HG03095 (cell line): Measurements from ENCODE around the gene MESD.

Experiments used
- ATAC-seq: cut with Tn5 transposase; IDR thresholded peaks from one replicate; pipeline ENCODE4 v1.9.1; 2021; ENCODE audit warnings: moderate library complexity; ENCODE audit not compliant: unreplicated experiment

MESD gene

DNA sequence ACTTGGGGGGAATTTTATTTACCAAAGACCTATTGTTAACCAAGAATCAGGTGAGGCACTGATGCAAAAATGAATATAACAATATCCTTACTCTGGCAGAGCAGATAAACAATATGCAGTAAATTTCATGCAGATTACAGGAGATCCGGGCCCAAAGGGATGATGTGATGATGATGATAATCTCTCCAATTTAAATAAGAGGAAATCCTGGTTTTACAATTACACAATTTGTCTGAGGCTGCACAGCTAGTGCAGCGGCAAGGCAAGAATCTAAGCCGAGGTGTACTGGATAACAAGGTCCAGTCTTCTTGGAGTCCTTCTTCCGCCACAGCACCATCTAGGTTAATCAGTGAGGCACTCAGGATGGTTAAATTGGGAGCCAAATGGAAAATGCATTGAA, 2.4 kb upstream of the MESD start:
- no peak for ATAC-seq

GRCh38 chr15:80991421-80991820, 1.8 kb upstream of the MESD start:
- no peak for ATAC-seq

GRCh38 chr15:80990955-80991354, 1.3 kb upstream of the MESD start:
- no peak for ATAC-seq

- ATAC-seq = no peak
These were observed 520 bp downstream of the MESD start for GRCh38 chr15:80989081-80989517.

GRCh38 chr15:80988148-80988796, 1.3 kb downstream of the MESD start:
- ATAC-seq = no peak

DNA sequence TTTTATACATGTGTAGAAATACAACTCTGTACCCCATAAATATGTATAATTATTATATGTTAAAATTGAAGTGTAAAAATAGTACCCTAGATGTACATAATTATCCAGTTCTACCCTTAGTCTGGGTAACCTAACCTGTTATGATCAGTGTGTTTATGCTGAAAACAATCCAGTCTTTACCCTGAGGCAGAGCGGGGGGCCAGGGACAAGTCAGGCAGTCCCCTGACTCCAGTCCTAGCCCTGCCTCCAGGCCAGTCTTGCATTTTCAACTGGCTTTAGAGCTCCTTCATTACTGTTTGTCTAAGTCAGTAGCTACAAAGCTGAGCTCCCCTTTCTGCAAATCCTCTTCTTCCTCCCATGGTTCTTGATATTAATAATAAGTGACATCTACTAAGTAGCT, 3.1 kb downstream of the MESD start:
- no peak for ATAC-seq

- no peak for ATAC-seq
These were observed 3.6 kb downstream of the MESD start for GRCh38 chr15:80985981-80986380.

DNA sequence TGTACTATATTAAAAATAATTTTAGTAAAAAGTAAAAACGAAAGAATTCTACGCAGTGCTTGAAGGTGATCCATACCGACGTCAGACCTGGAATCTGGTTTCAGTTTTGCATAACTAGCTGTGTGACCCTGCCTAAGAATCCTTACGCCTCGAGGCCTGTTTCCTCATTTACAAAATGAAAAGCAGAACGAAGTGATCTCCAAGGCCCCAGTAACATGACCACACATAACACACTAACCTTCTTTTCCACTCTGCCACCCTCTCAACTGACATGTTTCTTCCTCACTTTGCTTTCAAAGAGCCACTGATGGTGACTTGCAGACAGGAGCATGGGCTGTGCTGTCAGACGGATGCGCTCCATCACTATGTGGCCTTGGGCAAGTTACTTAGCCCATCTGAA, 4.8 kb downstream of the MESD start:
- no peak for ATAC-seq

GRCh38 chr15:80982839-80983238, 6.8 kb downstream of the MESD start:
- no peak for ATAC-seq

DNA sequence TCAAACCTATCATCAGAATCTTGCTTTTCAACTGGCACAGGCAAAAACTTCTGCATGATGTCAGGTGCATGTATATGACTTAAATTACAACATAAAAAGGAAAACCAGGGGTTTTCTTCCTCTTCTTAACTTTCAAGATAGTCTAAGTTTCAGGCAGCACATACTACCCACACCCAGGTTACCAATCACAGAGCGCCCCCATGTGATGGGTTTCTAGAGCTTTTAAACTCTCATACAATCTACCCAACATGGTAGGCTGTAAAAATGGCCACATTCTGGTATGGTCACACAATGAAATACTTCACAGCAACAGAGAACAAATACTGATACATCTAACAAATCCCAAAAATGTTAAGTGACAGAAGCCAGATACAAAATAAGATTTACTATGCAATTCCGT, 7.4 kb downstream of the MESD start:
- no peak for ATAC-seq

DNA sequence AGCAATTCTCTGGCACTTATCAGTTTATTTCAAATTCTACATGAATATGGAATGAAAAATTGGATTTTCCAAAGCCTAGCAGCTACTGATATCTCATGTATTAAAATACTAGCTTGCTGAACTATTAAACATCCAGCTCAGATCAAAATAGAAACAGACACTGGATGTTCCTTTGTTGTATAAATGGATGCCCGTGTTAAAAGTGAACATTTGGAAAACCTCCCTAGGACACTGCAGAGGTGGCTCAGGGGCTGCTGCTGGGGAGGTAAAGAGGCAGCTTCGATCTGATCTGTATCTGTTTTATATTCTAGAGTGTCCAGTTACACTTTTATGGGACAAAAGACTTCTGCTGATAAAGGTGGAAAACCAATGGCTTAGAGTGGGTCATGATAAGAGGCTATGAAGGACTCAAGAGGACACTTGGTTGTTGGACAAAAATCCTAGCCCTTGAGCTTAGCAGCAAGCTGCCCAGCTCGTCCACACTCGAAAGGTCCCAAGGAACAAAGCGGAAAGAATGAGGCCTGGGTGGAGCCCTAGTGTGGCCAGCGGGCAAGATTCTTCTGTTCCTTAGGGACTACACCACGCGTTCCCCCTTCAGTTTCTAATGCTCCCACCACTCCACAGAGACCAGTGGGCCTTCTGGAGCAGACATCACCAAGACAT, 9.9 kb downstream of the MESD start:
- ATAC-seq = no peak

DNA sequence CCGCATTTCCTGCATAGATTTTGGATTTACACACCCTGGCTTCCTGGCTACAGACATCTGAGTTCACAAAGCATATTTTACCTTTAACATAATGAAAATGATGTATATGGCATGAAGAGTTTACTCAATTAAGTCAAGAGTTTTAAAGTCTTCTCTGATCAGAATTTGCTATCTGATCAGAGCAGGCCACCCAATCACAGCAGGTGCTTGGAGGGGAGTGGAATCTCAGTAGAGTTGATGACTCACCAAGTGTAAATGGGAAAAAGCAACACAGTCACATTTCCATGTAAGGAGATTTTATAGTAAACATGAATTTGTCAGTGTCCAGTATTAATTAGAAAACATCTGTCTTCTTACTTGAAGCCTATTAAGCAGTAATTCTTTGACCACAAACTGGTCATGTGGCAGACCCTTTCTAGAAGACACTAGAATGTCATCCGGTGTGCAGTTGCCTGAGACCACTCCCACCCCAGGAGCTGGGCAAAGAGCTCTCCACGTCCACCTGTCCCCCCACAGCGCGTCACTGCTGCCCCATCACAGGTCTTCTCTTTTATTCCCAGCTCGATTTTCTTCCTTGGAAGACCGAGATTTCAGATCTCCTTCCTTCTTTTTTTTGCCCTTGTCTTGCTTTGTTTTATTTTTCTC, 10.8 kb downstream of the MESD start:
- no peak for ATAC-seq

- ATAC-seq = no peak
These were observed 12.0 kb downstream of the MESD start for GRCh38 chr15:80977627-80978036.

- no peak for ATAC-seq
These were observed 12.8 kb downstream of the MESD start for GRCh38 chr15:80976851-80977250.

- no peak for ATAC-seq
These were observed 14.7 kb downstream of the MESD start for GRCh38 chr15:80974914-80975313.

GRCh38 chr15:80972276-80972675, 17.3 kb downstream of the MESD start:
- no peak for ATAC-seq

DNA sequence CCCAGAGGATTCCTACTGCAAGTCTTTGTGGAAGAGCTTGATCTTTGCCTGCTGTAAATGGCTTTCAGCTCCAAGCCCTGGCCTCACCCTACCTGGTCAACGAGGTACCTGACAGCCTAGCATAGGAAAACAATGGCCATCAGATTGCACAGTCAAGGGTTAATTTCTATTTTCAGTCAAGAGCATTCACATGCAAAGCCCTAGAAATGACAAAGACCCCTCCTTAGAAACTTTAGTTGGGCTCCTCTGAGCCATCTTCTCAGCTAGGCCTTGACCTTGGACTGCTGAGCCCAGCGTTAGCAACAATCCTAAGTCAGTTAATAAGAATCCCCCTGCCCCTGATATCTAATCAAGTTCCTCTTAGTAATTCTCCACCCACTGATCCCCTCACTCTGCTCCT, 18.5 kb downstream of the MESD start:
- no peak for ATAC-seq

DNA sequence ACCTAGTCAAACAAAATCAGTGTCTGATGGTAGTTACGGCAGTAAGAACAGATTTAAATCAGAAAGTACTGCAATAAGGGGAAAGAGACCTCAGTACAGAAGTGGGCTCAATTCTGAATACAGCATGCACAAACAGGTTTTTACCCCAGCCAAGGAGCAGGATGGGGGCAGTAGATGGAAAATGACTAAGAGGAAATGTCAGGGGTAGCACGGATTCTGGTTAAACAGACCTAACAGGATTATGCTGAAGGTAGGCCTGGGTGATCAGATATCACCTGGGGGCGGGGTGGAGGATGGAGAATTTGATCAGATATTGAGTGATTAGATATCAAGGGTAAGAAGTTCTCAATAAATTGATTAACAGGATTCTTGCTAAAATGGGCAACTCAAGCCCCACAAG, 19.0 kb downstream of the MESD start:
- no peak for ATAC-seq

GRCh38 chr15:80970018-80970657, 19.5 kb downstream of the MESD start:
- ATAC-seq = no peak

GRCh38 chr15:80969316-80969715, 20.3 kb downstream of the MESD start:
- ATAC-seq = no peak

- ATAC-seq = no peak
These were observed 21.6 kb downstream of the MESD start for GRCh38 chr15:80967991-80968510.

DNA sequence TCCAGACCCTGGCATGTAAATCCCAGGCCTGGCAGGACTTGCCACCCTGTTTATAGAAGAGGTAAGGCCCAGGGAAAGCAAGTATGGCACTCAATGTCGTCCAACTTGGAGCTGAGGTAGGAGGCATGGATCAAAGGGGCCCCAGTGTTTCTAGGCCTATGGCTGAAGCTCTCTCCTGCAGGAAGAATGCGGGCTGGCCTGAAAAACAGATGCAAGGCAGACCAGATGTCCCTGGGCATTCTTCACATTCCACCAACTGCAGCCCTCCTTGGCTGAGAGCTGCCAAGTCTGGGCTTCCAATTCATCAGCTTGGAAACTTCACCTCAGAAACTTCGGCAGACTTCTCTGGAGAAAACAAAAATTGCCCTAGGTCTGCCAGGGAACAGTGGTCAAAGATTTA, 22.2 kb downstream of the MESD start:
- ATAC-seq = no peak
